GM12878 (cell line): Measurements from ENCODE around the gene IFNG-AS1. TPM values are rescaled to one million over a fixed set of nuclear protein-coding genes. Genes with fewer than 3 reads are reported as not detected.

Experiments used
- ATAC-seq: fragments of 200-7000 bp; cut with Tn5 transposase; 3 replicates; pipeline ENCODE4 v1.9.1; 2020; ENCODE audit warnings: mild to moderate bottlenecking, moderate library complexity
- BruUV-seq: library from RNA; stranded (reverse); fragments of 400-500 nt; replicated peaks from 2 replicates; lab custom pipeline; 2021; lab: Mats Ljungman, UMichigan
- CTCF ChIA-PET: fragments of 300-600 bp; sonication (Branson Sonifier 250); formaldehyde crosslinking; extraction: SDS; loops from one replicate; lab custom pipeline; 2021; ENCODE audit warnings: inconsistent platforms; lab: Yijun Ruan, JAX
- POLR2A ChIA-PET: fragments of 350-600 bp; formaldehyde crosslinking; extraction: SDS; loops from one replicate; lab custom pipeline; 2021; ENCODE audit warnings: inconsistent platforms; lab: Charles Lee
- RAD21 ChIA-PET: fragments of 300-600 bp; sonication (Branson Sonifier 250); formaldehyde crosslinking; loops from one replicate; lab custom pipeline; 2023; ENCODE audit warnings: antibody characterized with exemption; ENCODE audit not compliant: unreplicated experiment; lab: Charles Lee
- SMC1A ChIA-PET: fragments of 300-600 bp; sonication (Branson Sonifier 250); formaldehyde crosslinking; loops from one replicate; lab custom pipeline; 2023; ENCODE audit not compliant: unreplicated experiment, uncharacterized antibody; lab: Charles Lee
- DNase-seq: peaks from one replicate; pipeline ENCODE4 v3.0.0-alpha.2; 2011; ENCODE audit warnings: low read depth, low spot score
- FAIRE-seq: peaks from 3 replicates; lab custom pipeline; 2011; peaks lifted over from hg19 to GRCh38; lab: Jason Lieb, UNC
- H2AFZ ChIP-seq: 2 replicates; pipeline ENCODE4 v1.6.0; 2011; ENCODE audit warnings: low read depth, low read length, control low read depth; ENCODE audit not compliant: control insufficient read depth
- H3K27ac ChIP-seq: 2 replicates; pipeline ENCODE4 v1.5.1; 2011; ENCODE audit warnings: control low read depth; ENCODE audit not compliant: control insufficient read depth, insufficient read depth
- H3K27me3 ChIP-seq, 2 experiments: replicated peaks in 1 of 2; 2 replicates each; pipeline versions ENCODE4 v1.6.0 to v1.6.1; 2011; ENCODE audit warnings: low read length in 1 of 2; ENCODE audit not compliant: control insufficient read depth in 2 of 2, insufficient read depth in 2 of 2
- H3K36me3 ChIP-seq, 2 experiments: 2 replicates each; pipeline ENCODE4 v1.5.1; 2011; ENCODE audit warnings: low read length in 1 of 2; ENCODE audit not compliant: control insufficient read depth in 2 of 2, insufficient read depth in 2 of 2
- H3K4me1 ChIP-seq: 2 replicates; pipeline ENCODE4 v1.6.1; 2011; ENCODE audit warnings: mild to moderate bottlenecking, low read length, moderate library complexity, mixed read lengths; ENCODE audit not compliant: control insufficient read depth, insufficient read depth
- H3K4me2 ChIP-seq: 2 replicates; pipeline ENCODE4 v1.6.0; 2011; ENCODE audit warnings: control low read depth; ENCODE audit not compliant: control insufficient read depth, insufficient read depth
- H3K4me3 ChIP-seq: fragments of 200-600 bp; sonication (generic); 2 replicates; pipeline ENCODE4 v1.5.1; 2016
- H3K79me2 ChIP-seq: 2 replicates; pipeline ENCODE4 v1.6.0; 2011; ENCODE audit warnings: low read length; ENCODE audit not compliant: control insufficient read depth, insufficient read depth
- H3K9ac ChIP-seq: 2 replicates; pipeline ENCODE4 v1.8.0; 2011; ENCODE audit warnings: low read length, control low read depth, mixed read lengths; ENCODE audit not compliant: control insufficient read depth, insufficient read depth
- H3K9me3 ChIP-seq: replicated peaks from 3 replicates; pipeline ENCODE4 v1.5.1; 2011; ENCODE audit warnings: mild to moderate bottlenecking, low read length; ENCODE audit not compliant: control insufficient read depth, insufficient read depth
- H4K20me1 ChIP-seq: 2 replicates; pipeline ENCODE4 v1.6.0; 2011; ENCODE audit not compliant: control insufficient read depth, insufficient read depth
- BCL11A ChIP-seq: IDR thresholded peaks from 2 replicates; pipeline ENCODE4 v1.6.1; 2011; ENCODE audit warnings: low read depth, low read length
- CREB1 ChIP-seq: IDR thresholded peaks from 2 replicates; pipeline ENCODE4 v1.6.1; 2012; ENCODE audit warnings: low read depth, mild to moderate bottlenecking, inconsistent platforms
- DPF2 ChIP-seq: fragments of 450-650 bp; IDR thresholded peaks from 2 replicates; pipeline ENCODE4 v1.6.1; 2017; ENCODE audit warnings: mild to moderate bottlenecking
- EP300 ChIP-seq, 2 experiments: fragments of 150-350 bp in 1 of 2; IDR thresholded peaks; 2 replicates each; pipeline ENCODE4 v1.6.1; 2011 to 2012; ENCODE audit warnings: low read depth in 2 of 2, low read length in 2 of 2, borderline replicate concordance in 1 of 2, improper control_type of control experiment in 1 of 2, inconsistent platforms in 1 of 2; ENCODE audit not compliant: control insufficient read depth in 1 of 2
- FOXM1 ChIP-seq: IDR thresholded peaks from 2 replicates; pipeline ENCODE4 v1.6.1; 2012; ENCODE audit warnings: low read depth, mild to moderate bottlenecking, inconsistent platforms, low read length, moderate library complexity
- MTA2 ChIP-seq: fragments of 450-650 bp; IDR thresholded peaks from 2 replicates; pipeline ENCODE4 v1.6.1; 2016; ENCODE audit warnings: low read depth, mild to moderate bottlenecking, moderate library complexity
- MTA3 ChIP-seq: IDR thresholded peaks from 2 replicates; pipeline ENCODE4 v1.6.1; 2012; ENCODE audit warnings: low read length, inconsistent platforms, borderline replicate concordance
- NFIC ChIP-seq: IDR thresholded peaks from 2 replicates; pipeline ENCODE4 v1.6.1; 2012; ENCODE audit warnings: low read depth, mild to moderate bottlenecking, inconsistent platforms, low read length, moderate library complexity
- NR2F1 ChIP-seq: fragments of 450-650 bp; conservative IDR thresholded peaks from 2 replicates; pipeline ENCODE4 v1.6.1; 2017; ENCODE audit warnings: mild to moderate bottlenecking
- PAX5 ChIP-seq: IDR thresholded peaks from 2 replicates; pipeline ENCODE4 v1.6.1; 2011; ENCODE audit warnings: low read depth, low read length, borderline replicate concordance
- PML ChIP-seq: IDR thresholded peaks from 2 replicates; pipeline ENCODE4 v1.6.1; 2012; ENCODE audit warnings: low read length, inconsistent platforms
- POU2F2 ChIP-seq: IDR thresholded peaks from 3 replicates; pipeline ENCODE4 v1.6.1; 2011; ENCODE audit warnings: low read depth, mild to moderate bottlenecking, low read length, borderline replicate concordance
- RELA ChIP-seq: fragments of 450-650 bp; IDR thresholded peaks from 2 replicates; pipeline ENCODE4 v1.8.0; 2014; ENCODE audit warnings: borderline replicate concordance; ENCODE audit not compliant: partially characterized antibody
- RUNX3 ChIP-seq: IDR thresholded peaks from 2 replicates; pipeline ENCODE4 v1.6.1; 2012; ENCODE audit warnings: low read length, inconsistent platforms
- TAF1 ChIP-seq: IDR thresholded peaks from 2 replicates; pipeline ENCODE4 v1.6.1; 2011; ENCODE audit warnings: mild to moderate bottlenecking, low read depth, low read length, borderline replicate concordance
- WGBS: methylation state at CpG from one replicate; pipeline ENCODE4 v1.1.6; 2016; ENCODE audit warnings: low lambda C conversion rate; ENCODE audit not compliant: insufficient replicate concordance, insufficient coverage; ENCODE audit errors: missing lambda C conversion rate; 5-methylcytosine and 5-hydroxymethylcytosine counted together
- in situ Hi-C: fragments of 300-500 bp; cut with MboI; formaldehyde crosslinking; loops from 9 replicates; pipeline ENCODE4 v1.14.3; 2018; ENCODE audit warnings: mixed read lengths
- intact Hi-C: fragments of 100-400 bp; cut with micrococcal nuclease; formaldehyde crosslinking; loops from one replicate; pipeline ENCODE4 v1.14.2; 2022; ENCODE audit not compliant: unreplicated experiment
- polyA plus RNA-seq, 11 experiments: library from polyadenylated mRNA; depleted of rRNA in 4 of 11; unstranded in 6 of 11; stranded (reverse) in 5 of 11; fragments of >200 nt; fragmentation: Nextera tagmentation in 4 of 11; fragmentation: Illumina TruSeq in 1 of 11; extraction: Ambion mirVana in 4 of 11; extraction: Trizol in 1 of 11; gene quantifications; 1 replicate in 1 of 11; 2 replicates in 10 of 11; pipeline versions ENCODE4 v1.2.1 to v1.2.3, GENCODE V29; 2011 to 2016; ENCODE audit warnings: inconsistent platforms in 2 of 11, missing spikeins in 2 of 11, low read depth in 1 of 11
- total RNA-seq, 4 experiments: library from RNA; depleted of rRNA in 3 of 4; stranded (reverse); fragments of >200 nt in 3 of 4; fragmentation: Illumina TruSeq in 1 of 4; extraction: Trizol in 1 of 4; gene quantifications; 2 replicates each; pipeline versions ENCODE4 v1.2.1 to v1.2.3, GENCODE V29; 2013 to 2021
- TF ChIP-seq, protein P1 (sequence below): fragments of 450-650 bp; IDR thresholded peaks from 2 replicates; pipeline ENCODE4 v1.6.1; 2017; ENCODE audit warnings: low read depth, mild to moderate bottlenecking, moderate library complexity
- TF ChIP-seq, protein P2 (sequence below): IDR thresholded peaks from 2 replicates; pipeline ENCODE4 v1.6.1; 2012; ENCODE audit warnings: low read depth, low read length, improper control_type of control experiment
- TF ChIP-seq, protein P3 (sequence below): IDR thresholded peaks from 2 replicates; pipeline ENCODE4 v1.6.1; 2011; ENCODE audit warnings: mild to moderate bottlenecking, low read depth, low read length, moderate library complexity; ENCODE audit not compliant: insufficient replicate concordance
- TF ChIP-seq, protein P4 (sequence below): fragments of 450-650 bp; IDR thresholded peaks from 2 replicates; pipeline ENCODE4 v1.6.1; 2016; ENCODE audit warnings: mild to moderate bottlenecking

The IFNG-AS1 gene
- total and polyA plus RNA-seq, 10 of the 15 experiments (the other 5 are each of a cell fraction or from before 2014, with no cell fraction given): 0.40 to 1.9 (median 1.3) TPM

DNA sequence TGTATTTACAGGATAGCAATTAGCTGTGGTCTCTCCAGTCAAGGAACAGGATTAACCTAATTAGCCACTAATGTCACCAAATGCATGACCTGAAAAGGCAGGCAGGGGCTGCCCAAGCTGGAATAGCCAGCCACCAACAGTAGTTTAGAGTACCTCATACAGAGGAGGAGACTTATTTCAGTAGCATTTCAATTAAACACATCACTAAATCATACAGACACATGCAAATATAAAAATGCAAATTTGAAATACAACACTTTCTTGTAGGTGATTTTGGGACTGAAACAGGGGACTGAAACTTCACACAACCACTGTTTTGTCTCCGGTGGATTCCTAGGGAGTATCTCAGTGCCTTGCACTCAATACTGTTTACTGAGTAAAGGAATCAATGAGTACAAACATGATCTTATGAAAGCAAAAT, 636 bp upstream of the IFNG-AS1 start:
- ChIA-PET SMC1A (interaction anchor here (0.8 to 4.5 kb wide), 16 partner anchors 6 to 237 kb away, joined by 3 to 23 read pairs (median 7); no protein-coding TSS in a partner anchor), RAD21 (interaction anchor here (0.8 to 1.5 kb wide), 5 partner anchors 11 to 49 kb away, joined by 3 to 5 read pairs (median 4); no protein-coding TSS in a partner anchor), POLR2A (interaction anchor here (1.1 to 1.8 kb wide), 5 partner anchors 22 to 53 kb away, joined by 4 to 7 read pairs (median 4); no protein-coding TSS in a partner anchor), CTCF (interaction anchor here (0.8 to 2.8 kb wide), 13 partner anchors 11 to 632 kb away, joined by 3 to 17 read pairs (median 4); no protein-coding TSS in a partner anchor)
- in situ Hi-C loops: no loop called here
- Histone ChIP-seq H3K9me3 (peaks cover 2% of the 10 kb centered on the region; the same call in 2 of the 3 replicates), H3K27ac (peak overlapping the region; percentile 22; the same call in 1 of the 2 replicates), H4K20me1 (no peaks in the 10 kb centered on the region), H3K4me2 (peak overlapping the region; percentile 80), H2AFZ (no peak overlapping the region), H3K4me1 (peaks cover 31% of the 10 kb centered on the region), H3K4me3 (peak overlapping the region; percentile 54; the same call in 1 of the 2 replicates), H3K79me2 (no peaks in the 10 kb centered on the region), H3K27me3 (no peaks in the 10 kb centered on the region), H3K9ac (no peak overlapping the region), H3K36me3 (no peaks in the 10 kb centered on the region)
- 0% methylated on average over 1 of the region's 1 CpG for WGBS
- BruUV-seq: no TSS peak
- peak; percentile 88 for ATAC-seq
- FAIRE-seq: peak; percentile 41
- peak; percentile 69 for DNase-seq
- intact Hi-C loops: no loop called here
- no peak for TF ChIP-seq CREB1
- TF ChIP-seq FOXM1: peak; percentile 38; the same call in 1 of the 2 replicates
- 0 out of 2 replicates have a peak, but pooled peaks have one; percentile 48 for TF ChIP-seq RUNX3
- TF ChIP-seq PAX5: peak; percentile 55; the same call in 1 of the 2 replicates
- TF ChIP-seq POU2F2: peak; percentile 87
- TF ChIP-seq, protein P1, sequence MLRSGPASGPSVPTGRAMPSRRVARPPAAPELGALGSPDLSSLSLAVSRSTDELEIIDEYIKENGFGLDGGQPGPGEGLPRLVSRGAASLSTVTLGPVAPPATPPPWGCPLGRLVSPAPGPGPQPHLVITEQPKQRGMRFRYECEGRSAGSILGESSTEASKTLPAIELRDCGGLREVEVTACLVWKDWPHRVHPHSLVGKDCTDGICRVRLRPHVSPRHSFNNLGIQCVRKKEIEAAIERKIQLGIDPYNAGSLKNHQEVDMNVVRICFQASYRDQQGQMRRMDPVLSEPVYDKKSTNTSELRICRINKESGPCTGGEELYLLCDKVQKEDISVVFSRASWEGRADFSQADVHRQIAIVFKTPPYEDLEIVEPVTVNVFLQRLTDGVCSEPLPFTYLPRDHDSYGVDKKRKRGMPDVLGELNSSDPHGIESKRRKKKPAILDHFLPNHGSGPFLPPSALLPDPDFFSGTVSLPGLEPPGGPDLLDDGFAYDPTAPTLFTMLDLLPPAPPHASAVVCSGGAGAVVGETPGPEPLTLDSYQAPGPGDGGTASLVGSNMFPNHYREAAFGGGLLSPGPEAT: peak; percentile 73; the same call in 1 of the 2 replicates
- no peak for TF ChIP-seq DPF2
- TF ChIP-seq MTA3: 0 out of 2 replicates have a peak, but pooled peaks have one; percentile 18
- peak; percentile 40 to 53; a peak in 2 of 4 replicates for TF ChIP-seq EP300 (IDR thresholded peaks at IDR 0.05; ENCODE audit: borderline replicate concordance in 1 of 2, control insufficient read depth in 1 of 2, low read depth in 2 of 2, low read length in 2 of 2)
- TF ChIP-seq BCL11A: peak; percentile 62
- TF ChIP-seq, protein P2, sequence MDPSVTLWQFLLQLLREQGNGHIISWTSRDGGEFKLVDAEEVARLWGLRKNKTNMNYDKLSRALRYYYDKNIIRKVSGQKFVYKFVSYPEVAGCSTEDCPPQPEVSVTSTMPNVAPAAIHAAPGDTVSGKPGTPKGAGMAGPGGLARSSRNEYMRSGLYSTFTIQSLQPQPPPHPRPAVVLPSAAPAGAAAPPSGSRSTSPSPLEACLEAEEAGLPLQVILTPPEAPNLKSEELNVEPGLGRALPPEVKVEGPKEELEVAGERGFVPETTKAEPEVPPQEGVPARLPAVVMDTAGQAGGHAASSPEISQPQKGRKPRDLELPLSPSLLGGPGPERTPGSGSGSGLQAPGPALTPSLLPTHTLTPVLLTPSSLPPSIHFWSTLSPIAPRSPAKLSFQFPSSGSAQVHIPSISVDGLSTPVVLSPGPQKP: no peak
- peak; percentile 45; the same call in 1 of the 2 replicates for TF ChIP-seq PML
- TF ChIP-seq TAF1: peak; percentile 30; the same call in 1 of the 2 replicates
- peak; percentile 45; the same call in 1 of the 2 replicates for TF ChIP-seq NFIC
- TF ChIP-seq RELA: peak; percentile 7
- TF ChIP-seq MTA2: peak; percentile 74
- TF ChIP-seq NR2F1: peak; percentile 56
- TF ChIP-seq, protein P3, sequence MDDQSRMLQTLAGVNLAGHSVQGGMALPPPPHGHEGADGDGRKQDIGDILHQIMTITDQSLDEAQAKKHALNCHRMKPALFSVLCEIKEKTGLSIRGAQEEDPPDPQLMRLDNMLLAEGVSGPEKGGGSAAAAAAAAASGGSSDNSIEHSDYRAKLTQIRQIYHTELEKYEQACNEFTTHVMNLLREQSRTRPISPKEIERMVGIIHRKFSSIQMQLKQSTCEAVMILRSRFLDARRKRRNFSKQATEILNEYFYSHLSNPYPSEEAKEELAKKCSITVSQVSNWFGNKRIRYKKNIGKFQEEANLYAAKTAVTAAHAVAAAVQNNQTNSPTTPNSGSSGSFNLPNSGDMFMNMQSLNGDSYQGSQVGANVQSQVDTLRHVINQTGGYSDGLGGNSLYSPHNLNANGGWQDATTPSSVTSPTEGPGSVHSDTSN: peak; percentile 62
- TF ChIP-seq, protein P4, sequence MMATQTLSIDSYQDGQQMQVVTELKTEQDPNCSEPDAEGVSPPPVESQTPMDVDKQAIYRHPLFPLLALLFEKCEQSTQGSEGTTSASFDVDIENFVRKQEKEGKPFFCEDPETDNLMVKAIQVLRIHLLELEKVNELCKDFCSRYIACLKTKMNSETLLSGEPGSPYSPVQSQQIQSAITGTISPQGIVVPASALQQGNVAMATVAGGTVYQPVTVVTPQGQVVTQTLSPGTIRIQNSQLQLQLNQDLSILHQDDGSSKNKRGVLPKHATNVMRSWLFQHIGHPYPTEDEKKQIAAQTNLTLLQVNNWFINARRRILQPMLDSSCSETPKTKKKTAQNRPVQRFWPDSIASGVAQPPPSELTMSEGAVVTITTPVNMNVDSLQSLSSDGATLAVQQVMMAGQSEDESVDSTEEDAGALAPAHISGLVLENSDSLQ: peak; percentile 69; the same call in 1 of the 2 replicates
